SJSA1 (cell line): ENCODE measurements around the gene DNAAF3. TPM values are rescaled to one million over a fixed set of nuclear protein-coding genes. Genes with fewer than 3 reads are reported as not detected.
A peak's percentile ranks its signal among the peaks of the same experiment; 100 is the strongest.
"Not testable (repeated sequence)": the region's sequence is repeated elsewhere in the genome, so short reads cannot be mapped to it uniquely, and the experiment has no call there.

Experiments
- DNase-seq, 2 experiments: peaks; one replicate each; pipeline ENCODE4 v3.0.0-alpha.2; 2015 to 2020; ENCODE audit warnings: low spot score in 2 of 2, low read depth in 1 of 2
- H3K27ac ChIP-seq: fragments of 250-450 bp; sonication (Bioruptor Pico); 2 replicates; pipeline ENCODE4 v1.5.1; 2020; ENCODE audit warnings: mild to moderate bottlenecking, moderate library complexity
- H3K27me3 ChIP-seq: fragments of 250-450 bp; sonication (Bioruptor Pico); replicated peaks from 2 replicates; pipeline ENCODE4 v1.5.1; 2020; ENCODE audit warnings: mild to moderate bottlenecking, moderate library complexity
- H3K36me3 ChIP-seq: fragments of 250-450 bp; sonication (Bioruptor Pico); 2 replicates; pipeline ENCODE4 v1.5.1; 2020; ENCODE audit warnings: mild to moderate bottlenecking
- H3K4me1 ChIP-seq: fragments of 250-450 bp; sonication (Bioruptor Pico); replicated peaks from 2 replicates; pipeline ENCODE4 v1.6.1; 2021; ENCODE audit warnings: mild to moderate bottlenecking
- H3K4me3 ChIP-seq: fragments of 250-450 bp; sonication (Bioruptor Pico); 2 replicates; pipeline ENCODE4 v1.5.1; 2020; ENCODE audit warnings: mild to moderate bottlenecking
- H3K9me3 ChIP-seq: fragments of 250-450 bp; sonication (Bioruptor Pico); replicated peaks from 2 replicates; pipeline ENCODE4 v1.5.1; 2020; ENCODE audit warnings: mild to moderate bottlenecking
- total RNA-seq: library from RNA; depleted of rRNA; stranded (reverse); fragments of >200 nt; shearing (Covaris generic); gene quantifications from 2 replicates; pipeline ENCODE4 v1.2.3, GENCODE V29; 2014

Gene DNAAF3
- total RNA-seq, 1 experiment from 2014 or later: 0.18 TPM

GRCh38 chr19:55172318-55172717 is 5.9 kb upstream of the DNAAF3 start:
- Histone ChIP-seq H3K27me3 (peaks cover 17% of the 10 kb centered on the region), H3K4me1 (peaks cover 16% of the 10 kb centered on the region)
- H3K4me3 ChIP-seq, H3K27ac ChIP-seq, H3K36me3 ChIP-seq, DNase-seq, H3K9me3 ChIP-seq: not testable (repeated sequence)

- H3K27ac ChIP-seq: no peak overlapping the region
Measured at GRCh38 chr19:55171440-55171839, 5.0 kb upstream of the DNAAF3 start.

GRCh38 chr19:55169136-55169535 is 2.7 kb upstream of the DNAAF3 start:
- no peak overlapping the region for H3K4me3 ChIP-seq
- peaks cover 23% of the 10 kb centered on the region for H3K27me3 ChIP-seq
- H3K4me1 ChIP-seq: peaks cover 26% of the 10 kb centered on the region
- no peak overlapping the region for H3K27ac ChIP-seq
- H3K9me3 ChIP-seq: no peaks in the 10 kb centered on the region
- no peak for DNase-seq
- no peaks in the 10 kb centered on the region for H3K36me3 ChIP-seq

More at GRCh38 chr19:55171440-55171839, 5.0 kb upstream of the DNAAF3 start:
- Histone ChIP-seq H3K4me3 (no peak overlapping the region), H3K27me3 (peaks cover 23% of the 10 kb centered on the region), H3K4me1 (peaks cover 21% of the 10 kb centered on the region), H3K9me3 (no peaks in the 10 kb centered on the region), H3K36me3 (no peaks in the 10 kb centered on the region)
- DNase-seq: no peak

GRCh38 chr19:55165952-55166529 is 372 bp downstream of the DNAAF3 start:
- Histone ChIP-seq H3K36me3 (no peaks in the 10 kb centered on the region), H3K9me3 (no peaks in the 10 kb centered on the region), H3K27ac (no peak overlapping the region), H3K4me3 (peak overlapping the region; percentile 29), H3K27me3 (peaks cover 19% of the 10 kb centered on the region), H3K4me1 (peaks cover 11% of the 10 kb centered on the region)
- peak; percentile 75 to 82 for DNase-seq

- Histone ChIP-seq H3K27ac (no peak overlapping the region), H3K36me3 (no peaks in the 10 kb centered on the region), H3K27me3 (peaks cover 7% of the 10 kb centered on the region), H3K4me1 (peaks cover 6% of the 10 kb centered on the region), H3K9me3 (no peaks in the 10 kb centered on the region), H3K4me3 (no peak overlapping the region)
- no peak for DNase-seq
Measured at GRCh38 chr19:55161571-55162322, 4.7 kb downstream of the DNAAF3 start.

- Histone ChIP-seq H3K4me3 (no peak overlapping the region), H3K27me3 (peaks cover 14% of the 10 kb centered on the region), H3K36me3 (no peaks in the 10 kb centered on the region), H3K27ac (no peak overlapping the region), H3K4me1 (peaks cover 3% of the 10 kb centered on the region; the same call in 1 of the 2 replicates), H3K9me3 (no peaks in the 10 kb centered on the region)
- DNase-seq: no peak
Measured at GRCh38 chr19:55160986-55161365, 5.4 kb downstream of the DNAAF3 start.

GRCh38 chr19:55160128-55160985 is 6.1 kb downstream of the DNAAF3 start:
- H3K36me3 ChIP-seq: no peaks in the 10 kb centered on the region
- peak; percentile 74 to 91 for DNase-seq
- H3K9me3 ChIP-seq: no peaks in the 10 kb centered on the region
- no peak overlapping the region for H3K4me3 ChIP-seq
- peaks cover 15% of the 10 kb centered on the region for H3K27me3 ChIP-seq
- no peaks in the 10 kb centered on the region for H3K4me1 ChIP-seq
- no peak overlapping the region for H3K27ac ChIP-seq

GRCh38 chr19:55158848-55159749 is 7.3 kb downstream of the DNAAF3 start:
- Histone ChIP-seq H3K27ac (no peak overlapping the region), H3K4me3 (no peak overlapping the region), H3K4me1 (no peaks in the 10 kb centered on the region), H3K36me3 (no peaks in the 10 kb centered on the region), H3K27me3 (peaks cover 19% of the 10 kb centered on the region), H3K9me3 (no peaks in the 10 kb centered on the region)
- no peak for DNase-seq

- peaks cover 19% of the 10 kb centered on the region for H3K27me3 ChIP-seq
- no peak overlapping the region for H3K4me3 ChIP-seq
- H3K9me3 ChIP-seq: no peaks in the 10 kb centered on the region
- no peak for DNase-seq
- H3K27ac ChIP-seq: no peak overlapping the region
- no peaks in the 10 kb centered on the region for H3K4me1 ChIP-seq
- no peaks in the 10 kb centered on the region for H3K36me3 ChIP-seq
Measured at GRCh38 chr19:55158423-55158822, 8.0 kb downstream of the DNAAF3 start.

GRCh38 chr19:55157064-55157908 is 9.1 kb downstream of the DNAAF3 start, which contains the start of gene TNNI3:
TNNI3 (minus strand) TSS chr19:55157732; CDS start chr19:55157589, 143 bp downstream.
- Histone ChIP-seq H3K4me3 (no peak within 1 kb of the TSS), H3K27me3 (peaks cover 19% of the 10 kb centered on the region), H3K27ac (no peak within 1 kb of the TSS), H3K4me1 (no peaks in the 10 kb centered on the region), H3K9me3 (no peaks in the 10 kb centered on the region), H3K36me3 (no peaks in the 10 kb centered on the region)
- DNase-seq: no peak

- H3K9me3 ChIP-seq: no peaks in the 10 kb centered on the region
- no peak overlapping the region for H3K27ac ChIP-seq
- no peaks in the 10 kb centered on the region for H3K4me1 ChIP-seq
- DNase-seq: no peak
- H3K36me3 ChIP-seq: no peaks in the 10 kb centered on the region
- no peak overlapping the region for H3K4me3 ChIP-seq
- H3K27me3 ChIP-seq: peaks cover 12% of the 10 kb centered on the region
Measured at GRCh38 chr19:55156202-55157063, 10.0 kb downstream of the DNAAF3 start.

GRCh38 chr19:55155784-55156183 is 10.6 kb downstream of the DNAAF3 start:
- not testable (repeated sequence) for H3K9me3 ChIP-seq, DNase-seq, H3K36me3 ChIP-seq, H3K27ac ChIP-seq, H3K4me1 ChIP-seq, H3K4me3 ChIP-seq
- H3K27me3 ChIP-seq: peaks cover 12% of the 10 kb centered on the region
